H9 (cell line): ENCODE measurements around the gene MB. TPM values are rescaled to one million over a fixed set of nuclear protein-coding genes. Genes with fewer than 3 reads are reported as not detected.

ENCODE experiments used
- DNase-seq: peaks from one replicate; pipeline ENCODE4 v3.0.0-alpha.2; 2017
- H2AFZ ChIP-seq: one replicate; pipeline ENCODE4 v1.6.1; 2013; ENCODE audit warnings: mild to moderate bottlenecking, low read length, control low read depth, moderate library complexity
- H2AK5ac ChIP-seq: 2 replicates; pipeline ENCODE4 v1.6.1; 2013; ENCODE audit warnings: low read length, control low read depth, mixed read lengths; ENCODE audit not compliant: insufficient read length
- H2BK120ac ChIP-seq: one replicate; pipeline ENCODE4 v1.6.1; 2013; ENCODE audit warnings: low read depth, mild to moderate bottlenecking, low read length, control low read depth, inconsistent platforms; ENCODE audit not compliant: poor library complexity, severe bottlenecking
- H2BK12ac ChIP-seq: 2 replicates; pipeline ENCODE4 v1.6.1; 2013; ENCODE audit warnings: low read length, control low read depth, mixed read lengths, low read depth; ENCODE audit not compliant: insufficient read length
- H2BK15ac ChIP-seq: 2 replicates; pipeline ENCODE4 v1.6.1; 2013; ENCODE audit warnings: low read depth, low read length, control low read depth
- H2BK20ac ChIP-seq: one replicate; pipeline ENCODE4 v1.6.1; 2013; ENCODE audit warnings: low read depth, mild to moderate bottlenecking, low read length, control low read depth, inconsistent platforms; ENCODE audit not compliant: poor library complexity, severe bottlenecking
- H2BK5ac ChIP-seq: 2 replicates; pipeline ENCODE4 v1.6.1; 2013; ENCODE audit warnings: low read length, control low read depth, mixed read lengths; ENCODE audit not compliant: insufficient read length
- H3K14ac ChIP-seq: 2 replicates; pipeline ENCODE4 v1.6.1; 2013; ENCODE audit warnings: low read length, control low read depth; ENCODE audit not compliant: insufficient read depth
- H3K18ac ChIP-seq: 2 replicates; pipeline ENCODE4 v1.6.1; 2013; ENCODE audit warnings: low read depth, mild to moderate bottlenecking, mixed read lengths, low read length, control low read depth; ENCODE audit not compliant: insufficient read length
- H3K23ac ChIP-seq: 2 replicates; pipeline ENCODE4 v1.6.1; 2013; ENCODE audit warnings: low read length, control low read depth, mixed read lengths, low read depth; ENCODE audit not compliant: insufficient read length
- H3K23me2 ChIP-seq: 2 replicates; pipeline ENCODE4 v1.6.1; 2013; ENCODE audit warnings: low read depth, mild to moderate bottlenecking, mixed read lengths, low read length, control low read depth; ENCODE audit not compliant: insufficient read length, poor library complexity, severe bottlenecking
- H3K27ac ChIP-seq: 2 replicates; pipeline ENCODE4 v1.5.1; 2013; ENCODE audit warnings: low read length, control low read depth, mixed read lengths, low read depth; ENCODE audit not compliant: insufficient read length
- H3K27me3 ChIP-seq: 2 replicates; pipeline ENCODE4 v1.6.1; 2013; ENCODE audit warnings: low read length, control low read depth, inconsistent platforms; ENCODE audit not compliant: insufficient read depth
- H3K4ac ChIP-seq: 2 replicates; pipeline ENCODE4 v1.6.1; 2013; ENCODE audit warnings: low read depth, mild to moderate bottlenecking, control low read depth, inconsistent platforms, low read length, moderate library complexity
- H3K4me1 ChIP-seq: 2 replicates; pipeline ENCODE4 v1.6.1; 2013; ENCODE audit warnings: low read length, control low read depth, inconsistent platforms; ENCODE audit not compliant: insufficient read depth
- H3K4me2 ChIP-seq: 2 replicates; pipeline ENCODE4 v1.6.1; 2013; ENCODE audit warnings: low read length, control low read depth, mixed read lengths; ENCODE audit not compliant: insufficient read length, insufficient read depth
- H3K56ac ChIP-seq: 2 replicates; pipeline ENCODE4 v1.6.1; 2013; ENCODE audit warnings: low read depth, mild to moderate bottlenecking, mixed read lengths, low read length, control low read depth; ENCODE audit not compliant: insufficient read length
- H3K79me1 ChIP-seq: 2 replicates; pipeline ENCODE4 v1.6.1; 2013; ENCODE audit warnings: low read depth, mild to moderate bottlenecking, moderate library complexity, low read length, control low read depth, inconsistent platforms; ENCODE audit not compliant: insufficient read depth, poor library complexity, severe bottlenecking
- H3K79me2 ChIP-seq: 2 replicates; pipeline ENCODE4 v1.6.1; 2013; ENCODE audit warnings: low read length, control low read depth, inconsistent platforms; ENCODE audit not compliant: insufficient read depth
- H3K9ac ChIP-seq: 2 replicates; pipeline ENCODE4 v1.6.1; 2013; ENCODE audit warnings: low read length, control low read depth, mixed read lengths; ENCODE audit not compliant: insufficient read length; ENCODE audit errors: extremely low read depth
- H3K9me3 ChIP-seq: one replicate; pipeline ENCODE4 v1.6.1; 2013; ENCODE audit warnings: low read depth, low read length, inconsistent platforms; ENCODE audit not compliant: control insufficient read depth
- H3T11ph ChIP-seq: one replicate; pipeline ENCODE4 v1.6.1; 2013; ENCODE audit warnings: mild to moderate bottlenecking, low read length, control low read depth, inconsistent platforms
- H4K20me1 ChIP-seq: one replicate; pipeline ENCODE4 v1.6.1; 2013; ENCODE audit not compliant: control insufficient read depth, insufficient read length, insufficient read depth
- H4K5ac ChIP-seq: 2 replicates; pipeline ENCODE4 v1.6.1; 2013; ENCODE audit warnings: low read depth, mild to moderate bottlenecking, mixed read lengths, low read length, control low read depth; ENCODE audit not compliant: insufficient read length
- H4K8ac ChIP-seq: replicated peaks from 2 replicates; pipeline ENCODE4 v1.6.1; 2013; ENCODE audit warnings: low read length, control low read depth, mixed read lengths, low read depth; ENCODE audit not compliant: insufficient read length
- H4K91ac ChIP-seq: 2 replicates; pipeline ENCODE4 v1.6.1; 2013; ENCODE audit warnings: low read depth, mild to moderate bottlenecking, moderate library complexity, mixed read lengths, low read length, control low read depth; ENCODE audit not compliant: insufficient read length
- H3K27ac Mint-ChIP-seq, 3 experiments: 2 replicates in 2 of 3; 3 replicates in 1 of 3; pipeline ENCODE4 v1.8.0; 2020 to 2021; ENCODE audit warnings: mixed read lengths in 3 of 3, mild to moderate bottlenecking in 1 of 3, moderate library complexity in 1 of 3
- H3K27me3 Mint-ChIP-seq: 2 replicates; pipeline ENCODE4 v1.8.0; 2021; ENCODE audit warnings: low read depth, mild to moderate bottlenecking, moderate library complexity, mixed read lengths
- H3K36me3 Mint-ChIP-seq, 3 experiments: 2 replicates in 2 of 3; 3 replicates in 1 of 3; pipeline ENCODE4 v1.8.0; 2020 to 2021; ENCODE audit warnings: low read depth in 3 of 3, mixed read lengths in 3 of 3; ENCODE audit not compliant: insufficient read depth in 1 of 3
- H3K4me1 Mint-ChIP-seq, 2 experiments: 2 replicates each; pipeline ENCODE4 v1.8.0; 2020; ENCODE audit warnings: mixed read lengths in 2 of 2
- H3K4me3 Mint-ChIP-seq, 2 experiments: 2 replicates in 1 of 2; 3 replicates in 1 of 2; pipeline ENCODE4 v1.8.0; 2020 to 2021; ENCODE audit warnings: mild to moderate bottlenecking in 2 of 2, mixed read lengths in 2 of 2, moderate library complexity in 1 of 2
- H3K9me3 Mint-ChIP-seq, 2 experiments: 2 replicates in 1 of 2; 3 replicates in 1 of 2; pipeline ENCODE4 v1.8.0; 2020; ENCODE audit warnings: mild to moderate bottlenecking in 2 of 2, mixed read lengths in 2 of 2, moderate library complexity in 1 of 2
- CTCF ChIP-seq: fragments of 200-600 bp; sonication (generic); conservative IDR thresholded peaks from 3 replicates; pipeline ENCODE4 v1.8.0; 2021; ENCODE audit warnings: antibody characterized with exemption, mild to moderate bottlenecking
- WGBS: extraction: QIAGEN DNeasy Blood & Tissue Kit; methylation state at CpG from one replicate; pipeline ENCODE4 v1.1.7; 2013; ENCODE audit warnings: missing lambda C conversion rate, low lambda C conversion rate, mixed read lengths; ENCODE audit not compliant: insufficient read length; ENCODE audit errors: extremely low coverage; 5-methylcytosine and 5-hydroxymethylcytosine counted together
- total RNA-seq: library from RNA; stranded (reverse); gene quantifications from 2 replicates; pipeline ENCODE4 v1.2.1, GENCODE V29; 2021

The MB gene
- total RNA-seq, 1 experiment from 2014 or later, result 0.55 TPM

- Histone ChIP-seq H3K9ac (no peak overlapping the region), H2BK20ac (no peak overlapping the region), H2AFZ (no peak overlapping the region), H4K5ac (no peak overlapping the region), H2AK5ac (no peak overlapping the region), H3K4me1 (no peaks in the 10 kb centered on the region; the same call in 1 of the 2 replicates), H3K56ac (no peak overlapping the region), H3K23me2 (no peaks in the 10 kb centered on the region), H4K8ac (no peak overlapping the region), H3K79me1 (no peaks in the 10 kb centered on the region), H3K9me3 (no peaks in the 10 kb centered on the region), H2BK15ac (no peak overlapping the region), H2BK5ac (no peak overlapping the region), H2BK120ac (no peak overlapping the region), H3T11ph (no peak overlapping the region), H3K14ac (no peak overlapping the region), H3K4ac (no peak overlapping the region), H3K4me2 (no peak overlapping the region), H4K20me1 (no peaks in the 10 kb centered on the region), H3K23ac (no peak overlapping the region), H3K27me3 (no peaks in the 10 kb centered on the region), H2BK12ac (no peak overlapping the region), H3K27ac (no peak overlapping the region), H3K18ac (no peak overlapping the region), H3K79me2 (no peaks in the 10 kb centered on the region), H4K91ac (no peak overlapping the region)
- WGBS, result no CpG with 5 or more reads among the region's 17 CpGs
- TF ChIP-seq CTCF, result no peak
- H3K27ac Mint-ChIP-seq, result peak overlapping the region in 1 of 3 experiments; percentile 56; a peak in 1 of 7 replicates
- no peak for DNase-seq
- H3K9me3 Mint-ChIP-seq, result no peaks in the 10 kb centered on the region
- peaks cover 7 to 13% of the 10 kb centered on the region in 2 experiments for H3K4me1 Mint-ChIP-seq
- H3K27me3 Mint-ChIP-seq, result peaks cover 7% of the 10 kb centered on the region
- H3K4me3 Mint-ChIP-seq, result no peak overlapping the region
- no peaks in the 10 kb centered on the region for H3K36me3 Mint-ChIP-seq
Measured at GRCh38 chr22:35568751-35569739, 48.1 kb downstream of the MB start.
